Osteocyte (in vitro differentiated cells): ENCODE results near the gene PPRC1. TPM values are rescaled to one million over a fixed set of nuclear protein-coding genes. Genes with fewer than 3 reads are reported as not detected.

ENCODE experiments used
- DNase-seq: peaks from one replicate; pipeline ENCODE4 v3.0.0; 2021; ENCODE audit warnings: mixed read lengths; ENCODE audit not compliant: unreplicated experiment; ENCODE audit errors: extremely low spot score
- H3K27ac Mint-ChIP-seq: one replicate; pipeline ENCODE4 v1.8.0; 2021; ENCODE audit warnings: mild to moderate bottlenecking, mixed read lengths; ENCODE audit not compliant: unreplicated experiment
- H3K27me3 Mint-ChIP-seq: one replicate; pipeline ENCODE4 v1.8.0; 2021; ENCODE audit warnings: mixed read lengths; ENCODE audit not compliant: unreplicated experiment
- H3K36me3 Mint-ChIP-seq: one replicate; pipeline ENCODE4 v1.8.0; 2021; ENCODE audit warnings: mixed read lengths; ENCODE audit not compliant: unreplicated experiment
- H3K4me1 Mint-ChIP-seq: one replicate; pipeline ENCODE4 v1.8.0; 2021; ENCODE audit warnings: mixed read lengths; ENCODE audit not compliant: unreplicated experiment
- H3K4me3 Mint-ChIP-seq: one replicate; pipeline ENCODE4 v1.8.0; 2021; ENCODE audit warnings: mild to moderate bottlenecking, moderate library complexity, mixed read lengths; ENCODE audit not compliant: unreplicated experiment
- H3K9me3 Mint-ChIP-seq: one replicate; pipeline ENCODE4 v1.8.0; 2021; ENCODE audit warnings: mixed read lengths; ENCODE audit not compliant: unreplicated experiment
- CTCF ChIP-seq: fragments of 200-600 bp; sonication (generic); IDR thresholded peaks from 2 replicates; pipeline ENCODE4 v1.5.0; 2021; ENCODE audit warnings: antibody characterized with exemption, mild to moderate bottlenecking, moderate library complexity
- total RNA-seq: library from RNA; stranded (reverse); gene quantifications from 2 replicates; pipeline ENCODE4 v1.2.1, GENCODE V29; 2021

PPRC1 gene
- total RNA-seq, 1 donor from 2014 or later, result 40.7 TPM

- no peak for DNase-seq
Measured at GRCh38 chr10:102167861-102168260, 35.0 kb downstream of the PPRC1 start.

GRCh38 chr10:102170602-102171001 is 37.8 kb downstream of the PPRC1 start:
- no peak for TF ChIP-seq CTCF
- Mint-ChIP-seq H3K4me1 (peaks cover 5% of the 10 kb centered on the region), H3K27me3 (peaks cover 3% of the 10 kb centered on the region), H3K36me3 (no peaks in the 10 kb centered on the region), H3K4me3 (peak overlapping the region; percentile 57), H3K9me3 (no peaks in the 10 kb centered on the region), H3K27ac (no peak overlapping the region)
- DNase-seq, result no peak

More at GRCh38 chr10:102167861-102168260, 35.0 kb downstream of the PPRC1 start:
- peaks cover 3% of the 10 kb centered on the region for H3K36me3 Mint-ChIP-seq
- peaks cover 3% of the 10 kb centered on the region for H3K27me3 Mint-ChIP-seq
- no peaks in the 10 kb centered on the region for H3K9me3 Mint-ChIP-seq
- no peak overlapping the region for H3K4me3 Mint-ChIP-seq
- no peak for TF ChIP-seq CTCF
- H3K4me1 Mint-ChIP-seq, result peaks cover 5% of the 10 kb centered on the region
- no peak overlapping the region for H3K27ac Mint-ChIP-seq

GRCh38 chr10:102172288-102172687 is 39.4 kb downstream of the PPRC1 start:
- no peak for TF ChIP-seq CTCF
- Mint-ChIP-seq H3K4me1 (peaks cover 5% of the 10 kb centered on the region), H3K9me3 (no peaks in the 10 kb centered on the region), H3K4me3 (no peak overlapping the region), H3K27me3 (peaks cover 3% of the 10 kb centered on the region), H3K36me3 (no peaks in the 10 kb centered on the region), H3K27ac (no peak overlapping the region)
- no peak for DNase-seq

- H3K27me3 Mint-ChIP-seq, result peaks cover 10% of the 10 kb centered on the region
Measured at GRCh38 chr10:102175415-102175814, 42.6 kb downstream of the PPRC1 start.

GRCh38 chr10:102184606-102185005 is 51.8 kb downstream of the PPRC1 start:
- Mint-ChIP-seq H3K27me3 (peaks cover 31% of the 10 kb centered on the region), H3K4me1 (peaks cover 3% of the 10 kb centered on the region), H3K27ac (no peak overlapping the region), H3K4me3 (no peak overlapping the region), H3K9me3 (no peaks in the 10 kb centered on the region), H3K36me3 (no peaks in the 10 kb centered on the region)
- no peak for TF ChIP-seq CTCF
- no peak for DNase-seq

More at GRCh38 chr10:102175415-102175814, 42.6 kb downstream of the PPRC1 start:
- Mint-ChIP-seq H3K9me3 (no peaks in the 10 kb centered on the region), H3K4me3 (no peak overlapping the region), H3K27ac (no peak overlapping the region), H3K36me3 (no peaks in the 10 kb centered on the region), H3K4me1 (no peaks in the 10 kb centered on the region)
- no peak for TF ChIP-seq CTCF
- DNase-seq, result no peak
